PFSK-1 (cell line): ENCODE measurements around the gene FIBCD1.

Experiments
- FOXP2 ChIP-seq: optimal IDR thresholded peaks from 2 replicates; pipeline ENCODE3; 2011; ENCODE audit warnings: borderline replicate concordance, control low read depth, inconsistent platforms; ENCODE audit not compliant: insufficient read depth; ENCODE audit errors: extremely low read length, extremely low read depth
- POLR2AphosphoS5 ChIP-seq: IDR thresholded peaks from 2 replicates; pipeline ENCODE4 v1.6.1; 2012; ENCODE audit warnings: low read depth, mild to moderate bottlenecking, control low read depth, low read length, moderate library complexity
- SIN3A ChIP-seq: IDR thresholded peaks from 2 replicates; pipeline ENCODE4 v1.6.1; 2012; ENCODE audit warnings: mild to moderate bottlenecking, low read length, moderate library complexity, borderline replicate concordance; ENCODE audit not compliant: insufficient read depth
- TAF1 ChIP-seq: IDR thresholded peaks from 2 replicates; pipeline ENCODE4 v1.6.1; 2012; ENCODE audit warnings: low read length, control low read depth, borderline replicate concordance; ENCODE audit not compliant: insufficient read depth
- TF ChIP-seq, protein P1 (sequence below), 2 experiments: IDR thresholded peaks; 2 replicates each; pipeline versions ENCODE4 v1.6.1 to v1.8.0; 2011 to 2012; ENCODE audit warnings: low read depth in 2 of 2, low read length in 2 of 2, control low read depth in 1 of 2, inconsistent platforms in 1 of 2, mild to moderate bottlenecking in 1 of 2, moderate library complexity in 1 of 2; ENCODE audit not compliant: insufficient read depth in 1 of 2

Gene FIBCD1

DNA sequence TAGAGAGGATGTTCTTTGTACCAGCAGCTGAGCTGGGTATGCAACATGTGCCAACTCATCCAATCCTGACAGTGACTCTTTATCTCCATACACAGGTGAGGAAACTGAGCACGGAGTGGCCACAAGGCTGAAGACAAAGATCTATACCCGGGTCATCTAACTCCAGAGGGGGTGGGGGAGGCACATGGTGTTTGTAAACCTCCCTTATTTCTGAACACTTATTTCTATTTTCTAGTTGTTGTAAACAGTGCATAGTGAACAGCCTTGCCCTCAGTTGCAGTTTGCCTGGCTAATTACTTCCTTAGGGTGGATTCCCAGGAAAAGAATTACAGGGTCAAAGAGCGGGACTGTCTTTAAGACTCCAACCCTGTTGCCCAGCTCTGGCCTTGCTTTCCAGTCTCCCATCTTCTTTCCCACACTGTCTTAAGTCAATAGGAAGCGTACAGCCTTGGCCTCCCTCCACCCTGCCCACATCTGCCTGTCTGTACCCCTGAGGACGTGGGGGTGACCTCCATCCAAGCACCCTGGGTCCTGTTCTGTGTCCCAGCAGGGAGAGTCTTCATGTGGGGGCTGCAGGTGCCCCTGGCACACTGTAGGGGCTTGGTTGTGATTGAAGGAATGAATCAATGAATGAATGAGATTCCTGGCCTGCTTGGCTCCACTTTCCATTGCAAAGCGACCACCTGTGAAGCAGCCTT, 13.2 kb upstream of the FIBCD1 start:
- TF ChIP-seq TAF1 (no peak), POLR2AphosphoS5 (no peak), FOXP2 (no peak), SIN3A (no peak)
- TF ChIP-seq, protein P1, sequence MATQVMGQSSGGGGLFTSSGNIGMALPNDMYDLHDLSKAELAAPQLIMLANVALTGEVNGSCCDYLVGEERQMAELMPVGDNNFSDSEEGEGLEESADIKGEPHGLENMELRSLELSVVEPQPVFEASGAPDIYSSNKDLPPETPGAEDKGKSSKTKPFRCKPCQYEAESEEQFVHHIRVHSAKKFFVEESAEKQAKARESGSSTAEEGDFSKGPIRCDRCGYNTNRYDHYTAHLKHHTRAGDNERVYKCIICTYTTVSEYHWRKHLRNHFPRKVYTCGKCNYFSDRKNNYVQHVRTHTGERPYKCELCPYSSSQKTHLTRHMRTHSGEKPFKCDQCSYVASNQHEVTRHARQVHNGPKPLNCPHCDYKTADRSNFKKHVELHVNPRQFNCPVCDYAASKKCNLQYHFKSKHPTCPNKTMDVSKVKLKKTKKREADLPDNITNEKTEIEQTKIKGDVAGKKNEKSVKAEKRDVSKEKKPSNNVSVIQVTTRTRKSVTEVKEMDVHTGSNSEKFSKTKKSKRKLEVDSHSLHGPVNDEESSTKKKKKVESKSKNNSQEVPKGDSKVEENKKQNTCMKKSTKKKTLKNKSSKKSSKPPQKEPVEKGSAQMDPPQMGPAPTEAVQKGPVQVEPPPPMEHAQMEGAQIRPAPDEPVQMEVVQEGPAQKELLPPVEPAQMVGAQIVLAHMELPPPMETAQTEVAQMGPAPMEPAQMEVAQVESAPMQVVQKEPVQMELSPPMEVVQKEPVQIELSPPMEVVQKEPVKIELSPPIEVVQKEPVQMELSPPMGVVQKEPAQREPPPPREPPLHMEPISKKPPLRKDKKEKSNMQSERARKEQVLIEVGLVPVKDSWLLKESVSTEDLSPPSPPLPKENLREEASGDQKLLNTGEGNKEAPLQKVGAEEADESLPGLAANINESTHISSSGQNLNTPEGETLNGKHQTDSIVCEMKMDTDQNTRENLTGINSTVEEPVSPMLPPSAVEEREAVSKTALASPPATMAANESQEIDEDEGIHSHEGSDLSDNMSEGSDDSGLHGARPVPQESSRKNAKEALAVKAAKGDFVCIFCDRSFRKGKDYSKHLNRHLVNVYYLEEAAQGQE (IDR thresholded peaks at IDR 0.05; ENCODE audit: insufficient read depth in 1 of 2, low read depth in 2 of 2, low read length in 2 of 2) = no peak

DNA sequence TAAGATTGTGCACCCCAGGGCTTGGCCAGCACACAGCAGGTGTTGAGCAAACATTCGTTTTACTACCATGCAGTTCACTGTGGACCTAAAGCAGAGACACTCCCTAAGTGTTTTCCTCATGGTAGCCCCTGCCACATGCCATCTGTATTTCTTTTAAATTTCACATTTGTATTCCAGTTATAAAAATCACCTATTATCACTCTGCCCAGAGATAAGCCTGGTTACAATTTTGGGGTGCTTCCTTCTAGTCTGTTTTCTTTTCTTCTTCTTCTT, 10.9 kb upstream of the FIBCD1 start:
- no peak for TF ChIP-seq FOXP2
- TF ChIP-seq, protein P1 (IDR thresholded peaks at IDR 0.05; ENCODE audit: insufficient read depth in 1 of 2, low read depth in 2 of 2, low read length in 2 of 2) = no peak
- no peak for TF ChIP-seq TAF1
- no peak for TF ChIP-seq SIN3A
- TF ChIP-seq POLR2AphosphoS5 = no peak

DNA sequence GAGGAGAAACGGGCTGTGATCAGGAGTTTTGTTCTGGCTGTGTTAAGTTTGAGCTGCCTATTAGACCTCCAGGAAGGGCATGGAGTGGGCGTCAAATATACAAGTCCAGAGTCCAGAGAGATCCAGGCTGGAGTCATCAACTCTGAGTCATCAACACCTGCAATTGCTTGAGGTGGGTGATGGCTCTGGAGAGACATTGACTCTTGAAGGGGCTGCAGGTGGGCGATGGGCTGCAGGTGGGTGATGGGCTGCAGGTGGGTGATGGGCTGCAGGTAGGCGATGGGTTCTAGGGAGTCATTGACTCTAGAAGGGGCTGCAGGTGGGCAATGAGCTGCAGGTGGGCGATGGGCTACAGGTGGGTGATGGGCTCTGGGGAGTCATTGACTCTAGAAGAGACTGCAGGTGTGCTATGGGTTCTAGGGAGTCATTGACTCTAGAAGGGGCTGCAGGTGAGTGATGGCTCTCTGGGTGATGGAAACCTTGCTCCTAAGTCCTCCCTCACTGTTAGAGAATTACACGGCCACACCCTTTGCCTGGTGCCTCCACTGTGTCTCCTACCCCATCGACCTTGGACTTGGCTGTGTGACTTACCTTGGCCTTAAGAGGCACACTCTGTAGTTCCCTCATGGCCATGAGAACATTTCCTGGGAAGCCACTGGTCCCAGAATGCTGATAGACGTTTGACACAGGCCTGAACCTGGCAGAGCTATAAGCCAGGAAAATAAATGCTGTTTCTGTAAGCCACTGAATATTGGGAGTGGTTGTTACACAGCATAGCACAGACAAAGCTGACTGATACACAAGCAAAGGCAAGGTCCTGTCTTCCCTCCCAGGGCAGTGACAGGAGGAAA, 10.4 kb upstream of the FIBCD1 start:
- TF ChIP-seq, protein P1 (IDR thresholded peaks at IDR 0.05; ENCODE audit: insufficient read depth in 1 of 2, low read depth in 2 of 2, low read length in 2 of 2) = no peak
- TF ChIP-seq TAF1 (no peak), FOXP2 (no peak)

DNA sequence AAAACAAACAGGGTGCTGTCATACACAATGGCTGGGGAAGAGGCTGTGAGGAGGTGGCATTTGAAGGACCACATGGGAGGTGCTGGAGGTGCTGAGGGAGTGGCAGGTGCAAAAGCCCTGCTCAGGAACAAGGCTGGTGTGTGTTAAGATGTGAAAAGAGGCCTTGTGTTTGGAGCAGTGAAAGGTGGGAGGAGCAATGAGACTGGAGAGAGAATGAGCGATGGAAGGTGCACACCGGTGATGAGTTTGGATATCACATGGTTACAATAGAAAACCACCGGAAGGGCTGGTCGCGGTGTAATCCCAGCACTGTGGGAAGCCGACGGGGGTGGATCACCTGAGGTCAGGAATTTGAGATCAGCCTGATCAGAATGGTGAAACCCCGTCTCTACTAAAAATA, 9.2 kb upstream of the FIBCD1 start:
- TF ChIP-seq, protein P1 (IDR thresholded peaks at IDR 0.05; ENCODE audit: insufficient read depth in 1 of 2, low read depth in 2 of 2, low read length in 2 of 2) = no peak
- TF ChIP-seq POLR2AphosphoS5 (no peak), TAF1 (no peak), SIN3A (no peak), FOXP2 (no peak)
